ENCODE results near the gene ZNF585A.
"Not testable (repeated sequence)": the region's sequence is repeated elsewhere in the genome, so short reads cannot be mapped to it uniquely, and the experiment has no call there.

- not testable (repeated sequence) for TF ChIP-seq CTCF, POLR2AphosphoS5, POLR2A (IDR thresholded peaks at IDR 0.05)
Measured at GRCh38 chr19:37111753-37112152, 60.7 kb downstream of the ZNF585A start.

Measured in transverse colon (tissue), 4 donors.